ENCODE measurements around the gene MEF2B.

Gene MEF2B

DNA sequence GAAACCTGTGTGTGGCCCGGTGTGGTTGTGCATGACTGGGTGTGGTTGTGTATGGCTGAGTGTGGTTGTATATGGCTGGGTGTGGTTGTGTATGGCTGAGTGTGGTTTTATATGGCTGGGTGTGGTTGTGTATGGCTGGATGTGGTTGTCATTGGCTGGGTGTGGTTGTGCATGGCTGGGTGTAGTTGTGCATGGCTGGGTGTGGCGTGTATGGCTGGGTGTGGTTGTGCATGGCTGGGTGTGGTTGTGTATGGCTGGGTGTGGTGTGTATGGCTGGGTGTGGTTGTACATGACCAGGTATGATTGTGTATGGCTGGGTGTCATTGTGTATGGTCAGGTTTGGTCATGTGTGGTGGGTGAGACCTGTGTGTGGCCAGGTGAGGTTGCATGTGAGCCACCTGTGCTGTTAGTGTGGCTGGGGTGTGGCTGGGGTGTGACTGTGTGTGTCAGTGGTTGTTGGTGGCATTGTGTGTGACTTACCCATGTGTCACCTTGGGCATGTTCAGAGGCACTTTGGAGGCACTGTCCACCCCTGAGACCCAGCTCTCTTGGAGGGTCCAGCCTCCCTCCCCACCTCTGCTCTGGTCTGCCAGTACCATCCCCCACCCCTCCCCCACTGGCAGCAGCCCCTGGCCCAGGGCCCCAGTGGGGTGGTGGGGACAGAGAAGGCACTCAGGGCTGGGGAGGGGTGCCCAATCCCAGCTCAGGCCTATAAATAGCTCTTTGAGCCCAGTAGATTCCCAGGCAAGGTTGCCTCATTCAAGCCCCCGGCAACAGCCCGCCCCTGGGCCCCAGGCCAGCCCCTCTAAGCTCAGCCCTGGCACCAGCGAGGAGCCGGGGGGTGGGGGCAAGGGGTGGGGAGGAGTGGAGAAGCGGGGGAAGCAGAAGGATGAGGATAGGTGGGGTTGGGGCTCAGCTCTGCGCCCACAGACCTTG, 37.8 kb upstream of the MEF2B start:
- Histone ChIP-seq H3K36me3 (ENCODE audit: insufficient read depth, low read depth, low read length) (no peaks in the 10 kb centered on the region), H3K9ac (ENCODE audit: low read depth, low read length) (no peak overlapping the region), H3K4me1 (ENCODE audit: insufficient read depth, low read length) (no peaks in the 10 kb centered on the region), H3K27me3 (ENCODE audit: insufficient read depth, low read length) (peaks cover 83% of the 10 kb centered on the region), H3K9me3 (ENCODE audit: insufficient read depth, low read depth, low read length) (no peaks in the 10 kb centered on the region), H3K4me3 (ENCODE audit: low read length) (no peak overlapping the region), H3K27ac (ENCODE audit: low read length) (no peak overlapping the region)

DNA sequence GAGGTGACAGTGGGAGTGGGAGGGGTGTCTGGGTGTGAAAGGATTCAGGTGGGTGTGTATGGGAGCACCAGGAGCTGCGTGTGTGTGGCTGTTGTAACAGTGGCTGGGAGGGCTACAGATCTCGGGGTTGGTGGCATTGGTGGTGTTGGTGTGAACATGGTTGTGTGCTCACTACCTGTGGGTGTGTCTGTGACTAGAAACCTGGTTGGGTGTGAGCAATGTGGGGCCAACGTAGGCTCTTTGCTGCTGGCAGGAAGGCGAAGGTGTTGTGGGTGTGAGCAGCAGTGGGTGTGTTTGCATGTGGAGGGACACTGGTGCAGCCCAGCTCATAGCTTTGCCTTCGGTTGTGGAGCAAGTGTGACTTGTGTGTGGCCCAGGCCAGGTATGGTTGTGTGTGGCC, 36.9 kb upstream of the MEF2B start:
- no peak overlapping the region for H3K27ac ChIP-seq (ENCODE audit: low read length)
- no peak overlapping the region for H3K4me3 ChIP-seq (ENCODE audit: low read length)
- no peaks in the 10 kb centered on the region for H3K9me3 ChIP-seq (ENCODE audit: insufficient read depth, low read depth, low read length)
- peaks cover 5% of the 10 kb centered on the region for H3K36me3 ChIP-seq (ENCODE audit: insufficient read depth, low read depth, low read length)
- H3K27me3 ChIP-seq (ENCODE audit: insufficient read depth, low read length), result peaks cover 73% of the 10 kb centered on the region
- H3K4me1 ChIP-seq (ENCODE audit: insufficient read depth, low read length), result no peaks in the 10 kb centered on the region
- no peak overlapping the region for H3K9ac ChIP-seq (ENCODE audit: low read depth, low read length)

DNA sequence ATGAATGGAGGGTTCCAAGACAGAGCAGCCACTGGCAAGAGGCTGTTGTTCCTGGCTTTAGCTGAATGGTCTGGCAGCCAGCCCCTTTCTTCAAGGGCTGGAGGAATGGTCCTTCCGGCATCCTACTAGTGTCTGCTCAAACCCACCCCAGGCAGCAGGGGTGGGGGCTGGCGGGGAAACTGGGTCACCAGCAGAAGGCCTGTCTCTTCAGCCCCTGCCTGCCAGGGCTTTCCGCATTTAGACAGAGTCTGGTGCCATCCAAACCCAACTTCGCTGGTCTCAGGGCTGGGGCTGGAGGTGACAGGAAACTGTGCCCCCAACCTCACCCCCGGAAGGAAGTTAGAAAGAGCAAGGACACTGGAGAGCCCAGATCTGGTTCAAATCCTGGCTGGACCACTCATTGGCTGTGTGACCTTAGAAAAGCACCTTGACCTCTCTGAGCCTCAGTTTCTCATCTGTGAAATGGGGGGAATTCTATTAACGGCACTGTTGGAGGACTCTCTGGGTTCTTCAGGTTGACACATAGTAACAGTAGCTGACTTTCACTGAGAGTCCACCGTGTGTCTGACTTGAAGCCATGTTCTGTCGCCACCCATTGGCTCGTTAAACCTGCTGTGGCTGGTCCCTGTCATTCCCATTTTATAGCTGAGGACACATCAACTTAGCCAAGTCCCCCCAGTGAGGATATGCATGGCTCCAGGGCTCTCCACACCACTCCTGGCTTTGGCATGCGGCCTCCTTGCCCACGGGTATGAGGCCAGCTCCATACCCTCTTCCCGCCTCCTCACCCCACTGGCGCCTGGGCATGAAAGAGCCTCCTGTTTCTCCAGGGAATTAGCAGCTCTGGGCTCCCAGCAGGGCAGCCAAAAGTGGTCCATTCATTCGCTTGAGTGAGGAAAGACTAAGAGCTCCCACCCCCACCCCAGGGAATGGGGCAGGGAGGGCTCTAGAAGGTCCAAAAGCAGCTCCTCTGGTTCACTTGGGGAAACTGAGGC, 35.6 kb upstream of the MEF2B start:
- Histone ChIP-seq H3K4me1 (ENCODE audit: insufficient read depth, low read length) (no peaks in the 10 kb centered on the region), H3K9me3 (ENCODE audit: insufficient read depth, low read depth, low read length) (no peaks in the 10 kb centered on the region), H3K27ac (ENCODE audit: low read length) (no peak overlapping the region), H3K27me3 (ENCODE audit: insufficient read depth, low read length) (peaks cover 61% of the 10 kb centered on the region), H3K4me3 (ENCODE audit: low read length) (no peak overlapping the region), H3K9ac (ENCODE audit: low read depth, low read length) (no peak overlapping the region), H3K36me3 (ENCODE audit: insufficient read depth, low read depth, low read length) (peaks cover 14% of the 10 kb centered on the region)

DNA sequence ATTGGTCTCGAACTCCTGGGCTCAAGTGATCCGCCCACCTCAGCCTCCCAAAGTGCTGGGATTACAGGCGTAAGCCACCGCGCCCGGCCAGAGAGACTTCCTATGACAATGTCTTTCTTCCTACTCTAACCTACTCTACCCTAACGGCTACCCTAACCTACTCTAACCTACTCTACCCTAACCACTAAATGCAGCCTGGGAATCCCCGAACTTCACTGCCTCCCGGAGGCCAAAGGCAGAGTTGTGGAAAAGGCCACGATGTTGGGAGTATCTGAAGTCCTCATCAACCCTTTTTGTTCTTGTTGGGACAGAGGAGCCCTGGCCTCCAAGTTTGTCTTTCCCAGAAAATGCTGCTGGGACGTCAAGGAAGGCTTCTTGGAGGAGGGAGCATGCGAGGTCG, 34.1 kb upstream of the MEF2B start:
- H3K9me3 ChIP-seq (ENCODE audit: insufficient read depth, low read depth, low read length), result no peaks in the 10 kb centered on the region
- H3K27me3 ChIP-seq (ENCODE audit: insufficient read depth, low read length), result peaks cover 45% of the 10 kb centered on the region
- H3K4me1 ChIP-seq (ENCODE audit: insufficient read depth, low read length), result no peaks in the 10 kb centered on the region
- peaks cover 20% of the 10 kb centered on the region for H3K36me3 ChIP-seq (ENCODE audit: insufficient read depth, low read depth, low read length)
- no peak overlapping the region for H3K27ac ChIP-seq (ENCODE audit: low read length)
- H3K9ac ChIP-seq (ENCODE audit: low read depth, low read length), result no peak overlapping the region
- no peak overlapping the region for H3K4me3 ChIP-seq (ENCODE audit: low read length)

GRCh38 chr19:19203012-19203856, 33.2 kb upstream of the MEF2B start, which contains the start of gene NR2C2AP:
Gene NR2C2AP, minus strand, starts transcription at chr19:19203414. Its CDS starts 354 bp downstream, at chr19:19203060.
- no peak within 1 kb of the TSS for H3K27ac ChIP-seq (ENCODE audit: low read length)
- peaks cover 30% of the 10 kb centered on the region for H3K36me3 ChIP-seq (ENCODE audit: insufficient read depth, low read depth, low read length)
- H3K4me1 ChIP-seq (ENCODE audit: insufficient read depth, low read length), result no peaks in the 10 kb centered on the region
- peak within 1 kb of the TSS; percentile 81 for H3K4me3 ChIP-seq (ENCODE audit: low read length)
- H3K9ac ChIP-seq (ENCODE audit: low read depth, low read length), result peak within 1 kb of the TSS; percentile 82
- H3K27me3 ChIP-seq (ENCODE audit: insufficient read depth, low read length), result peaks cover 41% of the 10 kb centered on the region
- no peaks in the 10 kb centered on the region for H3K9me3 ChIP-seq (ENCODE audit: insufficient read depth, low read depth, low read length)

- Histone ChIP-seq H3K9ac (ENCODE audit: low read depth, low read length) (peak overlapping the region; percentile 82), H3K4me3 (ENCODE audit: low read length) (peak overlapping the region; percentile 81), H3K27me3 (ENCODE audit: insufficient read depth, low read length) (peaks cover 37% of the 10 kb centered on the region), H3K4me1 (ENCODE audit: insufficient read depth, low read length) (no peaks in the 10 kb centered on the region), H3K36me3 (ENCODE audit: insufficient read depth, low read depth, low read length) (peaks cover 32% of the 10 kb centered on the region), H3K27ac (ENCODE audit: low read length) (no peak overlapping the region), H3K9me3 (ENCODE audit: insufficient read depth, low read depth, low read length) (no peaks in the 10 kb centered on the region)
Observed at GRCh38 chr19:19202707-19203011, 32.6 kb upstream of the MEF2B start.

- no peaks in the 10 kb centered on the region for H3K9me3 ChIP-seq (ENCODE audit: insufficient read depth, low read depth, low read length)
- peaks cover 30% of the 10 kb centered on the region for H3K27me3 ChIP-seq (ENCODE audit: insufficient read depth, low read length)
- H3K4me3 ChIP-seq (ENCODE audit: low read length), result peak overlapping the region; percentile 81
- peaks cover 35% of the 10 kb centered on the region for H3K36me3 ChIP-seq (ENCODE audit: insufficient read depth, low read depth, low read length)
- H3K9ac ChIP-seq (ENCODE audit: low read depth, low read length), result peak overlapping the region; percentile 82; the same call in 1 of the 2 replicates
- no peaks in the 10 kb centered on the region for H3K4me1 ChIP-seq (ENCODE audit: insufficient read depth, low read length)
- no peak overlapping the region for H3K27ac ChIP-seq (ENCODE audit: low read length)
Observed at GRCh38 chr19:19201697-19202630, 31.9 kb upstream of the MEF2B start.

GRCh38 chr19:19193926-19194325, 23.9 kb upstream of the MEF2B start:
- Histone ChIP-seq H3K4me3 (ENCODE audit: low read length) (no peak overlapping the region), H3K36me3 (ENCODE audit: insufficient read depth, low read depth, low read length) (peaks cover 21% of the 10 kb centered on the region), H3K9me3 (ENCODE audit: insufficient read depth, low read depth, low read length) (no peaks in the 10 kb centered on the region), H3K27me3 (ENCODE audit: insufficient read depth, low read length) (no peaks in the 10 kb centered on the region), H3K9ac (ENCODE audit: low read depth, low read length) (no peak overlapping the region), H3K4me1 (ENCODE audit: insufficient read depth, low read length) (no peaks in the 10 kb centered on the region; the same call in 1 of the 2 replicates), H3K27ac (ENCODE audit: low read length) (no peak overlapping the region)

- Histone ChIP-seq H3K9me3 (ENCODE audit: insufficient read depth, low read depth, low read length) (no peaks in the 10 kb centered on the region), H3K27me3 (ENCODE audit: insufficient read depth, low read length) (no peaks in the 10 kb centered on the region), H3K27ac (ENCODE audit: low read length) (peak overlapping the region; percentile 94), H3K4me3 (ENCODE audit: low read length) (peak overlapping the region; percentile 99), H3K4me1 (ENCODE audit: insufficient read depth, low read length) (no peaks in the 10 kb centered on the region; the same call in 1 of the 2 replicates), H3K9ac (ENCODE audit: low read depth, low read length) (peak overlapping the region; percentile 94; the same call in 1 of the 2 replicates), H3K36me3 (ENCODE audit: insufficient read depth, low read depth, low read length) (peaks cover 12% of the 10 kb centered on the region; the same call in 1 of the 2 replicates)
Observed at GRCh38 chr19:19192910-19193423, 22.9 kb upstream of the MEF2B start.

Measured in iPS-20b (cell line).